HG03575 (cell line): ENCODE measurements around the gene F12.

Experiments
- ATAC-seq: cut with Tn5 transposase; IDR thresholded peaks from one replicate; pipeline ENCODE4 v1.9.1; 2021; ENCODE audit not compliant: unreplicated experiment, insufficient number of reproducible peaks, low FRiP score; ENCODE audit errors: extremely low read depth

The F12 gene

DNA sequence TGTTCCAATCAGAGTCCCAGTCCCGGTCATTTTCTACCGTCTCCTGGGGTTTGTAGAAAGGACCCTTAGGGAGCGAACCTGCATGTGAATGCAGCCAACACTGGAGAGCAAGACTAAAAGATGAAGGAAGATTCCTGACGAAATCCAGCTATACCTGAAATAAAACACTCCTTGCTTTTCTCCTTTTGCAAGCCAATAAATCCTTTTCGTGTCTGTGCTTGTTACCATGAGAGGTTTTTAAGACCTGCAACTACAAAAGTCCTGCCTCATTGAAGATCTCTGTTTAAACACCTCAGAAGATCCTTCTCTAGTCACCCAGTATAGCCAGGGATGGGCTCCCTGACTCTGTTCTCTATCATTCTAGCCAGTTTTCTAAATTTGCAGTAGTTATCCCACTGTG lies 35.2 kb downstream of the F12 start:
- ATAC-seq, result no peak

DNA sequence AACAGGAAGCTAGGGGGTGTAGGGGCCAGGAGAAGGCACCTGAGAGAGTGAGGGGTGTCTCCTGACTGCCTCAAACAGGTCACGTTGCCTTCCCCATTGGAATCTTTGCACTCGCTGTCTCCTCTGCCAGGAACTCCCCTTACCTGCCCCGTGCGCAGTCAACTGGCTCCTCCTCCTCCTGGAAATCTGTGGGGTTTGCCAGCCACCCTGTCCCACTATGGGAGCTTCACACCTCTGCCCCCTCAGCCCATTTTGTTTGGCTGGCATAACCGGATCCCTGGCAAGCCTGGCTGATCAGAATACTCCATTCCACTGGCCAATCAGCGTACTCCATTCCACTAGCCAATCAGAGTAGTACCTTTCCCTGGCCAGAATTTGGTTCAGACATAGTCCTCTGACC lies 35.6 kb downstream of the F12 start:
- ATAC-seq, result no peak

DNA sequence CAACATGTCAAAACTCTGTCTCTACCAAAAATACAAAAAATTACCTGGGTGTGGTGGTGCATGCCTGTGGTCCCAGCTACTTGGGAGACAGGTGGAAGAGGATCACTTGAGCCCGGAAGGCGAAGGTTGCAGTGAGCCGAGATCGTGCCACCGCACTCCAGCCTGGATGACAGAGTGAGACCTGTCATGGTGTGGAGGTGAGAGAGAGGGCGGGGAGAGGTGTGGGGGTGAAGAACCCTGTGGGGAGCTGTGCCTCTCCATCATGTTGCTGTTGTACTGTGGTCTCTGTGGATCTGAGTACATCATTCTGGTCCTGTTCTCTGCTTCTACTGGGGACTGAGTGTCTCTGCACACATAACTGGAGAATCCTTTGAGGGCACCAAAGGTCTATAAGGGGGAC lies 36.5 kb downstream of the F12 start:
- no peak for ATAC-seq

DNA sequence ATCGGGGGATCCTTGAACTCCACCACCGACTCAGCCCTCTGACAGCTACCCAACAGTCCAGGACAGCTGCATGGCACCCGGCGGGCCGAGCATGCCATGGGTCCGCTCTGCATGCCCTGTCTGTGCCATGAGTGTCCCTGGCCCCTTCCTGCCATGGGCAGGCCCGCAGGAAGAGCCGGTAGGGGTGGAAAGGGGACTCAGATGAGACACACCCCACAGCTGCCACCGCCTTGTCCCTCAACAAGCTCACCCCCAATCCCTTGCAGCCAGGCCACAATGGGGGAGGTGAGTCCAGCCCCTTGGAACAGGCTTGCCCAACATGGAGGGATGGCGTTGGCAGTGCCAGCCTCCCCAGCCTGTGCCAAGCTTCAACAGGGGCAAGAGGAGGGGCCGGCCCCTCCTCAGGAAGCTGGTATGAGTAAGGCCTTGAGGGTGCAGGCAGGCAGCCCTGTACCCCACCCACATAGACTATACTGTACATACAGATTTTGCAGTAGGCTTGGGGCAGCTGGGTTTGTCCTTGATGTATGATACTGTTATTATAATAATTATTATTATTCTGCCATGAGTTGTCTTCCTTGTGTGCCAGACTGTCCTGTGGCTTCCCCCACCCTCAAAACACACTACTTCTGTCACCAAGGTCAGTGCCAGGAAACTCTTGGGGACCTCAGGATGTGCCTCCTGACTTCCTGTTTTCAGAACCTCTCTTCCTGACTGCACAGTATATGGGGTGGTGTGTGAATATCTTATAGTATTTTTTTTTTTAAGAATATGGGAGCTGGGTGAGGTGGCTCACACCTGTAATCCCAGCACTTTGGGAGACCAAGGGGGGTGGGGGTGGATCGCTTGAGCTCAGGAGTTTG lies 37.1 kb downstream of the F12 start:
- no peak for ATAC-seq

DNA sequence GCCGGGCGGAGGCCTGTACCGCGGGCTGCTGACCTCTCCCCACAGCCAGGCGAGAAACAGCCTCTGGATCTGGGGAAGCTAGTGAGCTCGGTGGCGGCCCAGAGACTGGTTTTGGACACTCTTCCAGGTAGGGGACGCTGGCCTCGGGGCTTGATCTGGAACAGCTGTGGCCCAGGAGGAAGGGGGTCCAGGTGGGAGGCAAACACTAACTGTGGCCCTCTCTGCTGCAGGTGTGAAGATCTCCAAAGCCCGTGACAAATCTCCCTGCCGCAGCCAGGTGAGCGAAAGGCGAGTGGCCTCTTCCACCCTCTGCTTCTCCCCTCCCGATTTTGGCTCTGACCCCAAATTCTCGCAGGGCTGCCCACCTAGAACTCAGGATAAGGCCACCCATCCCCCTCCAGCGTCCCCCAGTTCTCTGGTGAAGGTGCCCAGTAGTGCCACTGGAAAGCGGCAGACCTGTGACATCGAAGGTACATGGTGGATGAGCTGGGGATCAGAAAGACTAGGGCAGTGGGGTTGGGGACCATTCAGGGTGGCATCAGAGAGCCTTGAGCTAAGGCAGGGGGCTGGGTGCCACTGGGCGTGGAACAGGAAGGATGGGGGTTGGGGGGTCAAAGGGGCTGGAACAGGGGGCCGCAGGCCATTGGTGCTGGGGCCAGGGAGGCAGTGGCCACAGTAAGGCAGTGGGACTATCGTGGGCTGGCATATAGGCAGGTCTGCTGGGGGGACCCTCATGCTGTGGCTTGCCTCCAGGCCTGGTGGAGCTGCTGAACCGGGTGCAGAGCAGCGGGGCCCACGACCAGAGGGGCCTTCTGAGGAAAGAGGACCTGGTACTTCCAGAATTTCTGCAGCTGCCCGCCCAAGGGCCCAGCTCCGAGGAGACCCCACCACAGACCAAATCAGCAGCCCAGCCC lies 38.0 kb downstream of the F12 start:
- no peak for ATAC-seq

DNA sequence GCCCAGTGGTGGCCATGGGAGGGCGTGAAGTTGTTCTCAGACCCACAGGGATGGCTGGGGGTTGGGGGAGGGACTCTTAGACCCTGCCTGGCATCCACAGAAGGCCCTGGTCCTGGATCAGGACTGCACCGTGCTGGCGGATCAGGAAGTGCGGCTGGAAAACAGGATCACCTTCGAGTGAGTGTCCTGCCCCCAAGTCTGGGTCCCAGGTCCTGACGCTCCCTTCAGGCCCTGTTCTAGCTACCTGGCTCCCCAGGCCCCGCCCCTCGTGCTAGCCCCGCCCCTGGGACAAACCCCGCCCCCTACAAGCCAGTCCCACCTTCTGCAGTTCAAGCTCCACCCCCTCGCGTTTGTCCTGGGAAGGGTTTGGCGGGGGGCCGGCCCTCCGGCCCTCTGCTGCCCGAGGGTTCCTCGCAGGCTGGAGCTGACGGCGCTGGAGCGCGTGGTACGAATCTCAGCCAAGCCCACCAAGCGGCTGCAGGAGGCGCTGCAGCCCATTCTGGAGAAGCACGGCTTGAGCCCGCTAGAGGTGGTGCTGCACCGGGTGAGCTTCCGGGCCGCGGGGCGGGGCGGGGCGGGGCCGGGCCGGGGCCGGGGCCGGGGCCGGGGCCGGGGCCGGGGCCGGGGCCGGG lies 38.8 kb downstream of the F12 start:
- ATAC-seq, result no peak

DNA sequence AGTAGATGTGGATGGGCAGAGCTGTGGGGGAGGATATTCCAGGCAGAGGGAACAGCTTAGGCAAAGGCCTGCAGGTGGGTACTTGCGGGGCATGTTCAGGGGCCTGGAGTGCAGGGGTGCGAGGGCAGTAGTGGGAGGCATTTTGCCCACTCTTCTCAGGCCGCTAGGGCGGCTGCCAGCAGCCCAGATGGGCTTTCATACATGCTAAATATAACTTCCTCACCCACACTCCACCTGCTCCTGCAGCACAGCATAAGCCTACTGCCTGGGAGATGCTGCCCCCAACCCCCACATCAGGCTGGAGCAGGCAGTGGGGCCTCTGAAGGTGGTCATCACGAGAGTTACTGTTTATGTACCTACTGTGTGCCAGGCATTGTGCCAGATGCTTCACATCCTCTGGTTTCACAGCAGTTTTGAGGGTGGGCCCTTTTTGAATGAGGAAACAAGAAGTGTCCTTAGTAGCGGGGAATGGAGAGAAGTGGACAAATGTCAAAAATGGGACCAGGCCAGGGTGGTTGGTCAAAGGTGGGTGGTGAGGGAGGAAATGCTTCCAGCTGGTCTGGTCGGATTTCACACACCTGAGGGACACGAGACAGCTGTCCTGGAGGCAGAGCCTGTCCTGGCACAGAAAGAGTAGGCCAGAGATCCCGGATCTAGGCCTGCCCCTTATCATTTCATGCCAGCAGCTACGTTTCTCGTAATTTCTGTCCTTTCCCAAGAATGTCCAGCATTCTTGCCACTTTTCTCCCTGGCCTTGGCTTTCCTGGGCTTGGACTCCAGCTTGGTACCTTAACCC lies 39.5 kb downstream of the F12 start:
- ATAC-seq, result no peak

DNA sequence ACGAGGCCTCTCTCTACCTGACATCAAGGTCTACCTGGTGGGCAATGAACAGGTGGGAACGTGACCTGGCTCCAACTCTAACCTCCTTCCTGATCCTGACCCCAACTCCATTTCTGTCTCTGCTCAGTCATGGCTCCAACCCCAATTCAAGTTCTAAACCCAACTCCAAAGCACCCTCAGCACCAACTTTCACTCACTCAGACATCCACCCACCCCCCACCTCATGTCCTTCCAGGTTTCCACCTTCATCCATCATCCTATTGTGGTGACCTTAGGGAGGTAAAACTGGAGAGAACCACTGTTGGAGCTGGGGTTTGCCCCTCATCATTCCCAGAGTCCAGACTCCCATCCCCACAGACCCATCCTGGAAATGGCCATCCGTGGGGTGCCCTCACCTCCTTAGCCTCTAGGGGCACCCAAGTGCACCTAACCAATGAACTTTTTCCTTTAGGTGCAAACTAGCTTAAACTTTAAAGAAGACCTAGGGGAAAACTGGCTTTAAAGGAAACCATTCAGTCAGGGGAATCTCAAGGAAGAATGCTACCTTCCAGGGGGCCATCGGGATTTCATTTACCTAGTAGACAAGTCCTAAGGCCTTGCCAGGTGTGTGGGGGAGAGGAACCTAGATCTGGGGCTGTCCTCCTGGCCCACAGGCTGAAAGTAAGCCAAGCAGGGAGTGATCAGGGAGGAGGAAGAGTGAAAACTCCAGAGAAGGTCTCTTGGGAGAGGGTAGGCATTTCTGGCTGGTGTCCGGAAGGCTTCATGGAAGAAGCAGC lies 40.3 kb downstream of the F12 start:
- no peak for ATAC-seq

DNA sequence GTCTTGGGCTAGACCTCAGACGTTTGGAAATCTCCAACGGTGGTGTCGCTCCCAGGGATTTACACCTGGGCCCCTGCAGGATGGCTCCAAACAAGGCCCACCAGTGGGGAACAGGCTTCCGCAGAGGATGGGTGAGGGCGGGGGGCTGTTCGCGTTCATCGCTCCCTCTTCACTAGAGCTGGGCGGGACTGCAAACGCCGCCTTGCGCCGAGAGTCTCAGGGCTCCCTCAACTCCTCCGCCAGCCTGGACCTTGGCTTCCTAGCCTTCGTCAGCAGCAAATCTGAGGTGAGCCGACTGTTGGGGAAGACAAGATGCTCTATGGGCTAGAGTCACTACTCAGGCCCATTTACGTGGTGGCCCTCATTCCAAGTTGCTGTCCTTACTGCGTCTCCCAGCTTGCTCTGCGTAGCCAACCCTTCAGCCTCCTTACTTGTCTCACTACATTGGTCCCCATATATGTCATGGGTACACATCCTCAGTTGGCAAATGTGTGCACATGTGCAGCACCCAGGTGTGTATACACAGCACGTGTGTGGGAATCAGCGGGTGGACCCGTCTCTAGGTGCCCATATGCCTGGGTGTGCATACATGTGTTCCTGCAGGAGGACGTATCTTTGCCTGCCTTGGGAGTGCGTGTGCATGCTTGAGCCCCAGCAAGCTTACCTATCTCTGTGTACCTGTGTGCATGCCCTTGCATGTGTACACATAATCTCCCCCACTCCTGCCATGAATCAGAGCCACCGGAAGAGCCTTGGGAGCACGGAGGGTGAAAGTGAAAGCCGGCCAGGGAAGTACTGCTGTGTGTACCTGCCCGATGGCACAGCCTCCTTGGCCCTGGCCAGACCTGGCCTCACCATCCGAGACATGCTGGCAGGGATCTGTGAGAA lies 41.1 kb downstream of the F12 start:
- no peak for ATAC-seq

DNA sequence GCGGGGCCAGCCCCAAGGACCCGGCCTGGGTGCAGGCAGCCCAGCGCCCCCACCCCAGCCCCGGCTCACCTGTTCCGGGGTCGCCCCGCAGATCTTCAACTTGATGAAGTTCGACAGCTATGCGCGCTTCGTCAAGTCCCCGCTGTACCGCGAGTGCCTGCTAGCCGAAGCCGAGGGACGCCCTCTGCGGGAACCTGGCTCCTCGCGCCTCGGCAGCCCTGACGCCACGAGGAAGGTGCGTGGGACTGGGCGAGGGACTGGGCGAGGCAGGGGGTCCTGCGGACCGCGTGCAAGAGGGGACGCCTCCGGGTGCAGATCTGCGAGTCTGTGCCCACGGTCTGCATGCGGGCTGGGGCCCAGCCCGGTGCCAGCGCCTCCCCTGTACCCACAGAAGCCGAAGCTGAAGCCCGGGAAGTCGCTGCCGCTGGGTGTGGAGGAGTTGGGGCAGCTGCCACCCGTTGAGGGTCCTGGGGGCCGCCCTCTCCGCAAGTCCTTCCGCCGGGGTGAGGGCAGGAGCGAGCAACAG lies 42.0 kb downstream of the F12 start:
- no peak for ATAC-seq

DNA sequence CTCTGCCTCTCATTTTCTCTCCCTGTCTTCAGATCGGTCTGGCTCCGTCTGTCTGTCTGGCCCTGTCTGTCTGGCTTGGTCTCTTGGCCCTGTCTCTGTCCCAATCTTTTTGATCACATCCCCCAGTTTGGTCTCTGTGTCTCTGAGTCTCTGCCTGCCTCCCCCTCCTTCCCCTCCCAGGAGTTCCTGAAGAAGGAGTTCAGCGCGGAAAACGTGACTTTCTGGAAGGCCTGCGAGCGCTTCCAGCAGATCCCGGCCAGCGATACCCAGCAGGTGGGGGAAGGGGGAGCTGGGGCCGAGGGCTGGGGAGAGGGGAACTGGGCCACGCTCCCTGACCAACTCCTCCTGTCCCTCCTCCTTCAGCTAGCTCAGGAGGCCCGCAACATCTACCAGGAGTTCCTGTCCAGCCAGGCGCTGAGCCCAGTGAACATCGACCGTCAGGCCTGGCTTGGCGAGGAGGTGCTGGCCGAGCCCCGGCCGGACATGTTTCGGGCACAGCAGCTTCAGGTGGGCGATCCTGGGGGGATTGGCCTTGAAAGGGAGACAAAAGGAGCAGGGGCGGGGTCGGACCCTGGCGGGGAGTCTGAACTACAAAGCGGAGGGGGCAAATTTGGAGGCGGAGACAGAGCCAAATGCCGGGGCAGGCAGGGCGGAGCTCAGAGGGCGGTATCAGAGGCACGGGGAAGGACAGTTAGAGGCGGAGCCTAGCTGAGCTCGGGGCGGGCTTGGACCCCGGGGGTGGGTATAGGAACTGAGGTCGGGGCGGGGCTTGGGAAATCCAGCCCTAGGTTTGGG lies 42.6 kb downstream of the F12 start:
- no peak for ATAC-seq

DNA sequence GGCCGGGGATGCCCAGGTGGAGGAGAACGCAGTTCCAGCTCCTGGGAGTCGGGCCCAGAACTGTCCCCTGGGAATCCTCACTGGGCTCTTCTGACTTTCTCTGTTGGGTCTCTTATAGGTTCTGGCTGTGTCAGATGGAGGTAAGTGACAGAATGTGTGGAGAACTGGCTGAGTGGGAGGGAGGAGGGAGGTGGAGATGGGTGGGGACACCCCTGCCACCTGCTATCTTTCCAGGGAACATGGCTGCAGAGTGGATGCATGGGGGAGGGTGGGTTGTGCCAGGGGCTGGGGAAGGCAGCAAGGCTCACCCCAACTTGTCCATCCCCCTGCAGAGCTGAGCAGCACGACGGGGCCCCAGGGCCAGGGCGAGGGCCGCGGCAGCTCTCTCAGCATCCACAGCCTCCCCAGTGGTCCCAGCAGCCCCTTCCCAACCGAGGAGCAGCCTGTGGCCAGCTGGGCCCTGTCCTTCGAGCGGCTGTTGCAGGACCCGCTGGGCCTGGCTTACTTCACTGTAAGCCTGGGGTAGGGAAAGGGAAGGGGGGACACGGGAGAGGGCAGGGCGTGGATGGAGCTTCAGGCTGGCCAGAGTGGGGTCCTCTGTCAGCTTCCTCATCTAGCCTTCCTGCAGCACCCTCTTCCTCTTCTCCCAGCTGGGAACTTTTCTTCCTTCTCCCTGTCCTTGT lies 43.4 kb downstream of the F12 start:
- no peak for ATAC-seq

DNA sequence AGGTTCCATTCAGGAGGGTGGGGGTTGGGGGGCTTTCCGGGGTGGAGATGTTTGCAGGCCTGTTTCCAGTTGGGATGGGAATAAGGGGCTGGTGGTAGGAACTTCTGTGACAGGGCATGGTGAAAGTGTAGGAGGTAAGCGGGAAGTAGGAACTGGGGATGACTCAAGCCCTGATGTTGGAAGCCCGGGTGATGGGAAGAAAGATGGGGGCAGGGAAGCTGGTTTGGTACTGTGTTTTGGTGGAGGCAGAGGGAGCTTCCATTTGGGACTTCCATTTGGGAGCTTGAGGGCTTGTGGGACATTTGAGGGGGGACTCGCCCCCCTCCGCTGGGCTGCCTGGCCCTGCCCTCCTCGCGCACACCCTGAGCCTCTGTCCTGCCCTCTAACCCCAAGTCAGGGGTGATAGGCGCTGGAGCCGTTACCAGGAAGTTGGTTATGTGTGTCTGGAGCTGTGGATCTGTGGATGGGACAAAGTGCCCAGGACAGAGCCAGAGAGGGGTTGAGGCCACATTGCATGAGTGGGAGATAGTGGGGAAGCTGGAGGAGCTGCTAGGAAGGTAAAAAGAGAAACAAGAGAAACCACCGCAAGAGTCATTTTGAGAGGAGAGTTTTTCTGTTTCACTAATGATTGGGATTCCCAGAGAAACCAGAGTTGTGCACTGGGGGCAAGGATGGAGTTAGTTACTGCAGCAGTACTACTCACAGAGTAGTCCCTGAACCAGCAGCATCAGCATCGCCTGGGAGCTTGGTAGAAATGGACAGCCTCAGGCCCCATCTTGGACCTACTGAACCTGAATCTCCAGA lies 45.0 kb downstream of the F12 start:
- no peak for ATAC-seq

DNA sequence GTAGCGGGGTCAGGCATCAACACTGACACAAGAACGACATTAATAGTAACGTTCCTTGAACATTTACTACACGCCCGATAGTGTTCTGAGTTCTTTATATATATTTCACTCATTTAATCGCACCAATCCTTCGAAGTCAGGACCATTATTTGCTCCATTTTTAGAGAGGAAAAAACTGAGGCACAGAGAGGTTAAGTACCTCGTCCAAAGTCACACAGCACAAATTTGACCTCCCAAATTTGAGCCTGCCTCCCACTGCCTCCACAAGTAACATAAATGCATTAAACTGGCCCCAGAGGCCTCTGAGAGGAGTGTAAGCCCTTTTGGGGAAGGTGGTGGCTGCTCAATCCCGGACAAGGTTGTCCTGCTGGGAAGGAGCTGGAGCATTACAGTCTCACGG lies 45.8 kb downstream of the F12 start:
- no peak for ATAC-seq
